PC-9 (cell line): ENCODE measurements around the gene GPI.

ENCODE experiments used
- CTCF ChIP-seq: fragments of 200-600 bp; sonication (generic); conservative IDR thresholded peaks from 2 replicates; pipeline ENCODE4 v1.6.1; 2017; ENCODE audit warnings: mixed run types, antibody characterized with exemption, mild to moderate bottlenecking, moderate library complexity
- EZH2 ChIP-seq: fragments of 200-600 bp; sonication (generic); IDR thresholded peaks from 2 replicates; pipeline ENCODE4 v1.8.0; 2017; ENCODE audit warnings: antibody characterized with exemption, low read depth

- no peak for TF ChIP-seq EZH2
- TF ChIP-seq CTCF: no peak
Observed at GRCh38 chr19:34343751-34344150, 21.2 kb upstream of the GPI start.
